ENCODE measurements around the gene TTLL8.

DNA sequence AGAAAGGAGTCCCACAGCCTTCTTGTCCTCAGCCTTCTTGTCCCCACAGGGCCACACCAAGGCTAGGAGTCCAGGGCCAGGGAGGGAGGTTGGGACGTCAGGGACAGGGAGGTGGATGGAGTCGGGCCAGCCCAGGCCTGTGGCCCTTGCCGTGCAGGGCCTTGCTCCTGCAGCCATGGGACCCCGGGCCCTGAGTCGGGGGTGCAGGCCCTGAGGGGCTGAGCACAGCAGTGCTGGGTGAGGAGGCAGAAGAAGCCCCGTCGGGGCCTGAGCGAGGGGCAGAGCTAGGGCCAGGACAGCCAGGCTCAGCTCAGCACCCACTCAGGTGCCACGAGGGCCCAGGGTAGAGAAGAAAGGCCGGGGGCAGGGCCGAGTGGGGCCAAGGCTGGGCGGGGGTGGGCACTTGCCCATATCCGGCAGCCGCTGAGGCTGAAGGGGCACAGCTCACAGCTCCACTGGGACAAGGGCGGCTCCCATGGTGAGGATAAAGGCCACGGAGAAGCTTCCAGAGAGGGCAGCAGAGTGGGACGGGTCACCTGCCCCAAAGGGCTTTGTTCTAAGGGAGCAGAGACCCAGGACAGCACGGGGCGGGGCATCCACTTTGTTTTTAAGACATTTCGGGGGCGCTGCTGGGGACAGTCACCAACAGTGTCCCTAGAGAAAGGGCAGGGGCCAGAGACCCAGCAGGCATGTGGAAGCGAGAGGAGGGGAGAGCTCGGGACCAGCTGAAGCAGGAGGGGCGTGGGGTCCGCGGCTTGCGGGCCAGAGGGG, 23.5 kb upstream of the TTLL8 start:
- TF ChIP-seq POLR2AphosphoS5 (IDR thresholded peaks at IDR 0.05; ENCODE audit: borderline replicate concordance, low read depth, low read length) (no peak), EZH2 (IDR thresholded peaks at IDR 0.05) (no peak)
